Thyroid gland (tissue), 4 donors: ENCODE results near the gene CXCL14. TPM values are rescaled to one million over a fixed set of nuclear protein-coding genes. Genes with fewer than 3 reads are reported as not detected.

ENCODE experiments used
- DNase-seq, 2 donors: peaks; one replicate each; pipeline ENCODE4 v3.0.0-alpha.2; 2019
- H3K27ac ChIP-seq, 3 donors: fragments of 200-600 bp; sonication (generic); 1 replicate in 2 of 3; 2 replicates in 1 of 3; pipeline ENCODE4 v1.5.1; 2016 to 2019; ENCODE audit warnings: mild to moderate bottlenecking in 1 of 3, moderate library complexity in 1 of 3
- H3K27me3 ChIP-seq: fragments of 200-600 bp; sonication (generic); one replicate; pipeline ENCODE4 v1.5.1; 2019
- H3K36me3 ChIP-seq, 2 donors: fragments of 200-600 bp; sonication (generic); one replicate each; pipeline ENCODE4 v1.5.1; 2016 to 2019
- H3K4me1 ChIP-seq, 2 donors: fragments of 200-600 bp; sonication (generic); one replicate each; pipeline ENCODE4 v1.5.1; 2017 to 2019
- H3K4me3 ChIP-seq, 3 donors: fragments of 200-600 bp; sonication (generic); replicated peaks in 1 of 3; 1 replicate in 2 of 3; 2 replicates in 1 of 3; pipeline ENCODE4 v1.5.1; 2016; ENCODE audit warnings: mild to moderate bottlenecking in 1 of 3
- H3K9me3 ChIP-seq: fragments of 200-600 bp; sonication (generic); one replicate; pipeline ENCODE4 v1.5.1; 2017
- POLR2A ChIP-seq, 2 donors: fragments of 450-650 bp; IDR thresholded peaks; one replicate each; pipeline ENCODE4 v1.6.1; 2017; ENCODE audit warnings: antibody characterized with exemption in 2 of 2, mild to moderate bottlenecking in 2 of 2, moderate library complexity in 1 of 2
- WGBS, 2 donors: methylation state at CpG; one replicate each; pipeline ENCODE4 v1.1.5; 2017; 5-methylcytosine and 5-hydroxymethylcytosine counted together
- intact Hi-C: fragments of 100-400 bp; cut with DNase I; formaldehyde crosslinking; loops from one replicate; pipeline ENCODE4 v1.15.1; 2023
- total RNA-seq, 4 donors: library from RNA; depleted of rRNA; stranded (reverse); fragments of >200 nt; gene quantifications; one replicate each; pipeline ENCODE4 v1.2.3, GENCODE V29; 2016
- TF ChIP-seq, protein P1 (sequence below), 6 experiments: fragments of 200-600 bp in 3 of 6; fragments of 450-650 bp in 3 of 6; sonication (generic) in 3 of 6; IDR thresholded peaks; one replicate each; pipeline ENCODE4 v1.5.1; 2016 to 2019; ENCODE audit warnings: antibody characterized with exemption in 6 of 6, mild to moderate bottlenecking in 2 of 6, inconsistent platforms in 1 of 6, moderate library complexity in 1 of 6

Gene CXCL14
- total RNA-seq, 4 donors from 2014 or later: 39.4 to 57.0 (median 48.9) TPM

- Histone ChIP-seq H3K27ac (no peak overlapping the region), H3K9me3 (no peaks in the 10 kb centered on the region), H3K4me3 (no peak overlapping the region), H3K36me3 (no peaks in the 10 kb centered on the region), H3K27me3 (peaks cover 14% of the 10 kb centered on the region), H3K4me1 (peaks cover 0 to 8% of the 10 kb centered on the region in 2 donors)
- DNase-seq: no peak
- WGBS, 2 donors: 87 to 89% methylated on average over 10 of the region's 10 CpGs
- intact Hi-C loops: no loop called here
- no peak for TF ChIP-seq POLR2A (IDR thresholded peaks at IDR 0.05)
- TF ChIP-seq, protein P1, sequence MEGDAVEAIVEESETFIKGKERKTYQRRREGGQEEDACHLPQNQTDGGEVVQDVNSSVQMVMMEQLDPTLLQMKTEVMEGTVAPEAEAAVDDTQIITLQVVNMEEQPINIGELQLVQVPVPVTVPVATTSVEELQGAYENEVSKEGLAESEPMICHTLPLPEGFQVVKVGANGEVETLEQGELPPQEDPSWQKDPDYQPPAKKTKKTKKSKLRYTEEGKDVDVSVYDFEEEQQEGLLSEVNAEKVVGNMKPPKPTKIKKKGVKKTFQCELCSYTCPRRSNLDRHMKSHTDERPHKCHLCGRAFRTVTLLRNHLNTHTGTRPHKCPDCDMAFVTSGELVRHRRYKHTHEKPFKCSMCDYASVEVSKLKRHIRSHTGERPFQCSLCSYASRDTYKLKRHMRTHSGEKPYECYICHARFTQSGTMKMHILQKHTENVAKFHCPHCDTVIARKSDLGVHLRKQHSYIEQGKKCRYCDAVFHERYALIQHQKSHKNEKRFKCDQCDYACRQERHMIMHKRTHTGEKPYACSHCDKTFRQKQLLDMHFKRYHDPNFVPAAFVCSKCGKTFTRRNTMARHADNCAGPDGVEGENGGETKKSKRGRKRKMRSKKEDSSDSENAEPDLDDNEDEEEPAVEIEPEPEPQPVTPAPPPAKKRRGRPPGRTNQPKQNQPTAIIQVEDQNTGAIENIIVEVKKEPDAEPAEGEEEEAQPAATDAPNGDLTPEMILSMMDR (IDR thresholded peaks at IDR 0.05): no peak
Observed at GRCh38 chr5:135574493-135574892, 4.3 kb downstream of the CXCL14 start.

GRCh38 chr5:135571902-135572301 lies 6.9 kb downstream of the CXCL14 start:
- H3K36me3 ChIP-seq: no peaks in the 10 kb centered on the region
- no peak overlapping the region for H3K27ac ChIP-seq
- intact Hi-C loops: no loop called here
- no peaks in the 10 kb centered on the region for H3K4me1 ChIP-seq
- no peaks in the 10 kb centered on the region for H3K9me3 ChIP-seq
- TF ChIP-seq, protein P1 (IDR thresholded peaks at IDR 0.05): no peak
- no peak for TF ChIP-seq POLR2A (IDR thresholded peaks at IDR 0.05)
- H3K4me3 ChIP-seq: no peak overlapping the region
- no peaks in the 10 kb centered on the region for H3K27me3 ChIP-seq
- 84 to 86% methylated on average over 9 of the region's 9 CpGs for WGBS, 2 donors
- DNase-seq: no peak

GRCh38 chr5:135571066-135571609 lies 7.7 kb downstream of the CXCL14 start:
- no peaks in the 10 kb centered on the region for H3K27me3 ChIP-seq
- no peak for DNase-seq
- no peaks in the 10 kb centered on the region for H3K4me1 ChIP-seq
- H3K36me3 ChIP-seq: no peaks in the 10 kb centered on the region
- no peak overlapping the region for H3K4me3 ChIP-seq
- H3K27ac ChIP-seq: no peak overlapping the region
- no peak for TF ChIP-seq POLR2A (IDR thresholded peaks at IDR 0.05)
- TF ChIP-seq, protein P1 (IDR thresholded peaks at IDR 0.05): no peak
- WGBS, 2 donors: 77 to 86% methylated on average over 10 of the region's 10 CpGs
- no peaks in the 10 kb centered on the region for H3K9me3 ChIP-seq
- intact Hi-C loops: no loop called here

GRCh38 chr5:135570453-135570764 lies 8.4 kb downstream of the CXCL14 start:
- intact Hi-C loops: no loop called here
- Histone ChIP-seq H3K36me3 (no peaks in the 10 kb centered on the region), H3K27ac (no peak overlapping the region), H3K4me3 (no peak overlapping the region), H3K4me1 (no peaks in the 10 kb centered on the region), H3K9me3 (no peaks in the 10 kb centered on the region), H3K27me3 (no peaks in the 10 kb centered on the region)
- TF ChIP-seq, protein P1 (IDR thresholded peaks at IDR 0.05): no peak
- no peak for TF ChIP-seq POLR2A (IDR thresholded peaks at IDR 0.05)
- no peak for DNase-seq
- 25 to 26% methylated on average over 3 of the region's 3 CpGs for WGBS, 2 donors

- no peaks in the 10 kb centered on the region for H3K4me1 ChIP-seq
- WGBS, 2 donors: 46 to 50% methylated on average over 10 of the region's 10 CpGs
- no peak overlapping the region for H3K27ac ChIP-seq
- H3K4me3 ChIP-seq: no peak overlapping the region
- no peaks in the 10 kb centered on the region for H3K27me3 ChIP-seq
- DNase-seq: peak; percentile 19 to 38
- H3K9me3 ChIP-seq: no peaks in the 10 kb centered on the region
- TF ChIP-seq POLR2A (IDR thresholded peaks at IDR 0.05): no peak
- TF ChIP-seq, protein P1 (IDR thresholded peaks at IDR 0.05): peak in 2 of 6 experiments; percentile 20 to 45
- H3K36me3 ChIP-seq: no peaks in the 10 kb centered on the region
- intact Hi-C loops: no loop called here
Observed at GRCh38 chr5:135569755-135570452, 8.9 kb downstream of the CXCL14 start.
